Lower lobe of right lung (tissue), 2 donors: ENCODE data around the gene DNAAF8. TPM values are rescaled to one million over a fixed set of nuclear protein-coding genes. Genes with fewer than 3 reads are reported as not detected.
A peak's percentile ranks its signal among the peaks of the same experiment; 100 is the strongest.
"Not testable (repeated sequence)": the region's sequence is repeated elsewhere in the genome, so short reads cannot be mapped to it uniquely, and the experiment has no call there.

Experiments
- ATAC-seq, 2 donors: fragments of 200-7000 bp; cut with Tn5 transposase; one replicate each; pipeline ENCODE4 v1.9.1; 2020 to 2022; ENCODE audit warnings: mild to moderate bottlenecking in 2 of 2, moderate library complexity in 2 of 2
- DNase-seq: peaks from one replicate; pipeline ENCODE4 v3.0.0-alpha.2; 2020
- H3K27ac ChIP-seq: fragments of 200-600 bp; one replicate; pipeline ENCODE4 v1.8.0; 2022
- H3K27me3 ChIP-seq: fragments of 200-600 bp; one replicate; pipeline ENCODE4 v1.8.0; 2022; ENCODE audit warnings: low read depth
- H3K36me3 ChIP-seq: fragments of 200-600 bp; one replicate; pipeline ENCODE4 v1.8.0; 2022; ENCODE audit warnings: mild to moderate bottlenecking
- H3K4me1 ChIP-seq: fragments of 200-600 bp; one replicate; pipeline ENCODE4 v1.8.0; 2022
- H3K4me3 ChIP-seq: fragments of 200-600 bp; one replicate; pipeline ENCODE4 v1.8.0; 2022; ENCODE audit warnings: mild to moderate bottlenecking
- H3K9me3 ChIP-seq: fragments of 200-600 bp; one replicate; pipeline ENCODE4 v1.8.0; 2022
- CTCF ChIP-seq: fragments of 200-600 bp; IDR thresholded peaks from one replicate; pipeline ENCODE4 v1.8.0; 2022; ENCODE audit warnings: antibody characterized with exemption, mild to moderate bottlenecking
- intact Hi-C: fragments of 100-400 bp; cut with DNase I; formaldehyde crosslinking; loops from one replicate; pipeline ENCODE4 v1.11.0; 2022
- total RNA-seq: library from RNA; stranded (reverse); fragmentation: NEBNext Ultra II Directional; extraction: Animal tissue kit (Norgen Biotek cat#: 25700); gene quantifications from one replicate; pipeline ENCODE4 v1.2.1, GENCODE V29; 2021
- donor health status: DM: no; HTN: yes; CAD: no; lungs with severe emphysema.

DNAAF8 gene
- total RNA-seq, 1 donor from 2014 or later, result 3.4 TPM

GRCh38 chr16:4783951-4784336, 49.6 kb downstream of the DNAAF8 start:
- DNase-seq (no peak), ATAC-seq (peak in 1 of 2 donors; percentile 9)
- Histone ChIP-seq H3K9me3 (no peaks in the 10 kb centered on the region), H3K4me1 (no peaks in the 10 kb centered on the region), H3K27ac (no peak overlapping the region), H3K4me3 (no peak overlapping the region), H3K36me3 (no peaks in the 10 kb centered on the region), H3K27me3 (no peaks in the 10 kb centered on the region)
- intact Hi-C loops, result no loop called here
- no peak for TF ChIP-seq CTCF

- ATAC-seq, H3K4me1 ChIP-seq, H3K36me3 ChIP-seq, DNase-seq, H3K4me3 ChIP-seq, H3K9me3 ChIP-seq, H3K27ac ChIP-seq, H3K27me3 ChIP-seq, intact Hi-C loops: not testable (repeated sequence)
Observed at GRCh38 chr16:4784444-4784987, 50.2 kb downstream of the DNAAF8 start.

- ATAC-seq (no peak), DNase-seq (no peak)
- TF ChIP-seq CTCF, result no peak
- no peaks in the 10 kb centered on the region for H3K4me1 ChIP-seq
- no peak overlapping the region for H3K27ac ChIP-seq
- no peaks in the 10 kb centered on the region for H3K9me3 ChIP-seq
- no peaks in the 10 kb centered on the region for H3K36me3 ChIP-seq
- H3K27me3 ChIP-seq, result no peaks in the 10 kb centered on the region
- no peak overlapping the region for H3K4me3 ChIP-seq
- intact Hi-C loops, result no loop called here
Observed at GRCh38 chr16:4785758-4786433, 51.6 kb downstream of the DNAAF8 start.

GRCh38 chr16:4787068-4787467, 52.7 kb downstream of the DNAAF8 start:
- DNase-seq (no peak), ATAC-seq (no peak)
- H3K27me3 ChIP-seq, result no peaks in the 10 kb centered on the region
- no peaks in the 10 kb centered on the region for H3K36me3 ChIP-seq
- no peak overlapping the region for H3K4me3 ChIP-seq
- H3K9me3 ChIP-seq, result no peaks in the 10 kb centered on the region
- TF ChIP-seq CTCF, result no peak
- intact Hi-C loops, result no loop called here
- H3K27ac ChIP-seq, result no peak overlapping the region
- H3K4me1 ChIP-seq, result no peaks in the 10 kb centered on the region

GRCh38 chr16:4787627-4788482, 53.5 kb downstream of the DNAAF8 start, which contains the start of gene SEPTIN12:
SEPTIN12 (minus strand) TSS chr16:4788345; CDS start chr16:4787645, 700 bp downstream.
- Histone ChIP-seq H3K4me1 (no peaks in the 10 kb centered on the region), H3K4me3 (no peak within 1 kb of the TSS), H3K27ac (no peak within 1 kb of the TSS), H3K27me3 (no peaks in the 10 kb centered on the region), H3K9me3 (no peaks in the 10 kb centered on the region), H3K36me3 (no peaks in the 10 kb centered on the region)
- DNase-seq (no peak), ATAC-seq (peak in 1 of 2 donors; percentile 15)
- intact Hi-C loops, result no loop called here
- no peak for TF ChIP-seq CTCF

GRCh38 chr16:4788489-4788889, 54.2 kb downstream of the DNAAF8 start:
- H3K4me3 ChIP-seq, result no peak overlapping the region
- H3K27ac ChIP-seq, result no peak overlapping the region
- no peaks in the 10 kb centered on the region for H3K36me3 ChIP-seq
- DNase-seq (no peak), ATAC-seq (peak in 1 of 2 donors; percentile 55)
- no peaks in the 10 kb centered on the region for H3K27me3 ChIP-seq
- H3K9me3 ChIP-seq, result no peaks in the 10 kb centered on the region
- TF ChIP-seq CTCF, result no peak
- no peaks in the 10 kb centered on the region for H3K4me1 ChIP-seq
- intact Hi-C loops, result no loop called here
